ENCODE data around the gene KIAA2012.

Gene KIAA2012

DNA sequence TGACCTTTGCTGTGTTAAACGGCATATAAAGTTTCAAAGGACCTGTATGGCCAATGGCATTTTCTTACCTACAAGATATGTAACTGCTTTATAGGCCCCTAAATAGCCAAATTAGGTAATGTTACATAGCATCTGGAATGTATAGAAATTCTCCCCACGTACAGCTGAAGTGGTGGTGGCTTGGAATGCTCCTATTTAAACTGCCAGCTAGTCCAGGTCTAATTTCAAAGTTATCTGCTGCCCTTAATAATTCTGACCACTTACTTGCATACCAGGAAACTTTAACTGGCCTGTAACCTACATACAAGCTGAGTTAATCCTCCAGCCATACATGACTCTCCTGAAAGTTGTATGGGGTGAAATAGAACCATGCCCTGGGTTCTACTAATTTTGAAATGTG is 1.3 kb downstream of the KIAA2012 start:
- DNase-seq (ENCODE audit: extremely low read depth in 1 of 2, low read depth in 1 of 2) = no peak

DNA sequence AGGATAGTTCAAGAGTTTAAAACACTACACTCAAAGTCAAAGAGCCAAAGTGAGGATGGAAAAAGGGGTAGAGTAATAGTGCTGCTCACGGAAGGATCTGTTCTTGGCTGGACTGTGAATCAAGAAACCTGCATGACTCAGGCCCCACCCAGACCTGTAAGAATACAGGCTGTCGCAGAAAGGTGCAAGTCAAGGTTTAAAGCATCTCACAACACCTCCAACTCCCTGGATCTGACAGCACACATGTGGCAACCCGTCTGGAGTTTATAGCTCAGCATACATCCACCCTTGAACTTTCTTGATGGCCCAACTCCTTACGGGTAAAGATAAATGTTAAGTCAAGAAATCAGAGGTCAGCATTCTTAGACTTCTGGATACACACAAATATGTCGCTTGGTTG is 6.3 kb downstream of the KIAA2012 start:
- no peak for DNase-seq (ENCODE audit: extremely low read depth in 1 of 2, low read depth in 1 of 2)

DNA sequence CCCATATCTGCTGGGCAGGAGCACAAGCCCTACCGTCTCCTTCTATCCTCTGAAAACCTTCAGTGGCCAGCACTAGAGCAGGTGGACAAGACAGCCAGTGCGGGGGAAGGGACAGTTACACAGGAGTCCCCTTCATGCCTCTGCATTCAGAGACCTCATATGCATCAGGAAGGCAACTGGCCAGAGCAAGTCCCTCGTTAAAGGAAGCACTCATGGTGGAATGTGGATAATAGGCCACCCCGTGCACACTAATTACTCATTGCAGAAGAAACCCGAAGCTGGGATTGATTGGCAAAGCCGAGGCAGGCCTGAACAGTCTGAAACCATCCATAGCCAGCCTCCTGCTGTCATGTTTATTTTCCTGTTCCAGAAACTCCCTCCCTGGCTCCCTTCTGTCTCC is 11.2 kb downstream of the KIAA2012 start:
- no peak for DNase-seq (ENCODE audit: extremely low read depth in 1 of 2, low read depth in 1 of 2)

DNA sequence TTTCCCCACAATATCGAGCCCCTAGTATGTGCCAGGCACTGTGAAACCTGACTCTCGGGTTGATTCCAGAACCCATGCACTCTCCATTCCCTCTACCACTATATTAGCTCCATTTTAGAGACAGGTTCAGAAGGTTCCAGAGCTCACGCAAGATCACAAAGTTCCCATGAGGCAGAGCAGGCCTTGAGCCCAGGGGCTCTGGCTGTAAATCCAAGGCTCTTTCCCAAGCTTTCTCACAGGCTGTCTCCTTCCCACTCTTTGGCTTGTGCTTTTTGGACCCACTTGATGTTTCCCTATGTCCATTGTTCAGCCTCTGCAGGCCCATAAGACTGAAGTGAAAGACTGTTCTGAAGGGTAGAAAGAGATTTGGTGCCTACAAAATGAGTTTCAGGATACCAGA is 15.7 kb downstream of the KIAA2012 start:
- DNase-seq (ENCODE audit: extremely low read depth in 1 of 2, low read depth in 1 of 2) = no peak

DNA sequence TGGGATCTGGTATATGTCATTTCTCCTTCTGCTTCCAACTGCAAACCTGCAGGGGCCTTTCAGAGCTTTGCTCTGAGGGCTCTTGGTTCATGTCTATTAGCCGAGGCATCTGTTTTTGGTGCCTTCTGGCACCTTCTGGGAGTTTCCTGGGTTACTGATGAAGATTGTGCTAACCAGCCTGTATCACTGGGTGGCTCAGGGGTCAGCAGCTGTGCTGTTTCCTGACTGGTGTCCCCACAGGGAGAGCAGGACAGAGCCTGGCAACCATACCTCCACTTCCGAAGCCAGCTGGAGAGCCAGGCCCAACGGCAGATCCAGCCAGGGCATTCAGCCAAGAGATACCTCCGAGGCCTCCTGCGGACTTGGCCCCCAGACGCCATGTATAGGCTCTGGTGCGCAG is 17.5 kb downstream of the KIAA2012 start:
- no peak for DNase-seq (ENCODE audit: extremely low read depth in 1 of 2, low read depth in 1 of 2)

DNA sequence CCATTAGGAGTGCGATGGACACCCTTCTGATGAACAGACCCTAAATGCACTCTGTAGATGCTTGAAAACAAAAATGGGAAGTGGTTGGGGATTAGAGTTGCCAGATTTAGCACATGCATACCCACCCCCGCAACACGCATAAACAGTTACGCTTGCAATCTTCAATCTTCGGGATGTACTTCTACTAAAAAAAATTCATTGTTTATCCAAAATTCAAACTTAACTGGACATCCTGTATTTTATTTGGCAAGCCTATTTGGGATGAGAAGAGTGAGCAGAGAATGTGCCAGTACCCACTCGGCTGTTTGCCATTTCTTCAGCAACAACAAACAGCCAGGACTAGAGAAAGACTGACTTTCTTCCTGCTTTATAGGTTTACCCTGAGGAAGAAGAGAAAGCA is 18.4 kb downstream of the KIAA2012 start:
- no peak for DNase-seq (ENCODE audit: extremely low read depth in 1 of 2, low read depth in 1 of 2)

DNA sequence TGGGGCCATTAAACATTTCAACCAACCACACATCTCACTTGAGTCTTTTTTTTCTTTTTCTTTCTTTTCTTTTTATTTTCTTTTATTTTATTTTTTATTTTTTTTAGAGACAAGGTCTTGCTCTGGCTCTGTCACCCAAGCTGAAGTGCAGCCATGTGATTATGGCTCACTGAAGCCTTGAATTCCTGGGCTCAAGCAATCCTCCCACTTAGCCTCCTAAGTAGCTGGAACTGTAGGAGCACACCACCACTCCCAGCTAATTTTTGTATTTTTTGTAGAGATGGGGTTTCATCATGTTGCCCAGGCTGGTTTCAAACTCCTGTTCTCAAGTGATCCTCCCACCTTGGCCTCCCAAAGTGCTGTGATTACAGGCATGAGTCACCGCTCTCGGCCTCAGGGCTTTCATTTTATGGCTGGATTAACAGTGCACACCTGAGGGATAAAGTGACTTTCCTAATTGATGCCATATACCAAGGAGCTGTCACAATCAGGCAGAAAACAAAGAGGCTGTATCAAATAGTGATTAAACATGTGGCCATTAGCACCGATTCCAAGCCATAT is 21.5 kb downstream of the KIAA2012 start:
- no peak for DNase-seq (ENCODE audit: extremely low read depth in 1 of 2, low read depth in 1 of 2)

DNA sequence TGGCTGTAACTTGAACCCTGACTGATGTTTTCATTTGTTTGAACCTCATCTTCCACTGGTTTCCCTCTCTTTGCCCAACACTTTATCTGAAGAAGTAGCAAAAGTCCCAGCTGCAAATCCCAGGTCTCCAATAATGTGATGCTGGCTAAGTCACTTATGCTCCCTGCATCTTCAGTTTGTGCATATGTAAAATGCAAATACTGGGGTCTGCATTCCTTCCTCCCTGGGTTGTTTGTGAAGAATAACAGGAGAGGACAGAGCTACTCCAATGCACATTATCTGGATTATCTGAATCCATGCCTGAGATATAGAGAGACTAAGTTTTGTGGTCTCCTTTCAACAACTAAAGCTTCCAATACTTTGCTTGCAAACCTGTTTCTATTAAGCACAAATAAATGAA is 22.2 kb downstream of the KIAA2012 start:
- no peak for DNase-seq (ENCODE audit: extremely low read depth in 1 of 2, low read depth in 1 of 2)

DNA sequence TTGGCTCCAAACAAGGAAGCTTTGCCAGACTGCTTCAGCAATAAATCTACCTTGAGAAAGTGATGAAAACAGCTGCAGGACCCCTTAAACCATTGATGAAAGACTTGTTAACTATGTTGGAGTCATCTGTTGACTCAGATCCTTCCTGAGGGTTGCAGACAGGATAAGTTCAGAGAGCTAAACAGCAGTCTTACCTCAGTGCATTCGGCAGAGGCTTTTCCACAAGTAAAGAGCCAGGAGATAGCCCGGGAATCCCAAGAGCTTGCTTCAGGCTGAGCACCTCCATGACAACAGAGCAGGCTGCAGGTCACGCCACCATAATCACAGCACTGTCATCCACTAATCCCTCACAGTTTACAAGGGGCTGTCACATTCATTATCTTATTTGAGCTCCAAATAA is 23.7 kb downstream of the KIAA2012 start:
- no peak for DNase-seq (ENCODE audit: extremely low read depth in 1 of 2, low read depth in 1 of 2)

DNA sequence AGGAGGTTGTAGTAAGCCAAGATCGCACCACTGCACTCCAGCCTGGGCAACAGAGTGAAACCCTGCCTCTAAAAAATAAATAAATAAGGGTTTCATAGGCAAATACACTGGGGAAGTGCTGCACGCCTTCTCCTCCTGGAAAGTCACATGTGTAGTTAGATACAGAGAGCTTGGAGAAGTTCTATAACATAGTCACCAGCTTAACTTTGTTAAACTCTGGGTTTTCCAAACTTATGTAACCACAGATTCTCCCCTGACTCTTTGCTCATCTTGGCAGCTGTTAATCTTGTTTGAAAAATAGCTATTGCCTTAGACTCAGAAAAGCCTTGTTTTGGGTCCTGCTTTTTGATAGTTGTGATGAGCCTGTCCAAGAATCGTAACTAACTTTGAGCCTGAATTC is 25.2 kb downstream of the KIAA2012 start:
- DNase-seq (ENCODE audit: extremely low read depth in 1 of 2, low read depth in 1 of 2) = no peak

DNA sequence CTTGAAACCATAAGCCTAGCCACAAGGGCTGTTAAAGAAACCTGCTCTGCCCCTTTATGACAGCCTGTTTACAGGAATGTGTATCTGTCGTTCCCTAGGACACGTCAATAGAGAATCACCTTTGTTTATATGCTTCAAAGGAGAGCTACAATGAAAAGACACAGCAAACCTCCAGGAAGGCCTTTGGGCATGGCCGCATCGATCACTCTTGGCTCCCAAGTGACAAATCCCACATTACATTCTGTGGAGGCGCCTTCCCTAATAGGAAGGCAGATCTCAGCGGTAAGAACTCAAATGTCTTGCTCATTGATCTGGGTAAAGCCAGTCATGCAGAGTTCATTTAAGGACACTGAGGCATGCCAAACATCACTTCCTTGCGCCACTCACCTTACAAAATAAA is 26.5 kb downstream of the KIAA2012 start:
- no peak for DNase-seq (ENCODE audit: extremely low read depth in 1 of 2, low read depth in 1 of 2)

DNA sequence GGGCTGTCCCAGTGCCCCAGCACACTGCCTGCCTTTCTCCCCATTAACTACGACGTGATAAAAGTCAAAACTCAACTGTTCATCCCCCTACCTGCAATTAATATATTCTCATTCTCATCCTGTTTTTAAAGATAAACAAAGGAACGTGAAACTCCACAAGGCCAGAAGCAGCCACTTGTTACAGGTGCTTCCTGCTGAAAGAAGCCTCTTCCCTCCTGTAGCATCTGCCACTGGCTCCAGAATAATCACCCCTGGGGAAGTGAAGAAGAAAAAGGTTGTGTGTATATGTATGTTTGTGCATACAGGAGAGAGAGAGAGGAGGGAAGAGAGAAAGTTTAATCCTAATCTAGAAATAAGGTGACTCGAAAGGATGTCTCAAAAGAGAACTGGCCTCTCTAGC is 27.1 kb downstream of the KIAA2012 start:
- no peak for DNase-seq (ENCODE audit: extremely low read depth in 1 of 2, low read depth in 1 of 2)

DNA sequence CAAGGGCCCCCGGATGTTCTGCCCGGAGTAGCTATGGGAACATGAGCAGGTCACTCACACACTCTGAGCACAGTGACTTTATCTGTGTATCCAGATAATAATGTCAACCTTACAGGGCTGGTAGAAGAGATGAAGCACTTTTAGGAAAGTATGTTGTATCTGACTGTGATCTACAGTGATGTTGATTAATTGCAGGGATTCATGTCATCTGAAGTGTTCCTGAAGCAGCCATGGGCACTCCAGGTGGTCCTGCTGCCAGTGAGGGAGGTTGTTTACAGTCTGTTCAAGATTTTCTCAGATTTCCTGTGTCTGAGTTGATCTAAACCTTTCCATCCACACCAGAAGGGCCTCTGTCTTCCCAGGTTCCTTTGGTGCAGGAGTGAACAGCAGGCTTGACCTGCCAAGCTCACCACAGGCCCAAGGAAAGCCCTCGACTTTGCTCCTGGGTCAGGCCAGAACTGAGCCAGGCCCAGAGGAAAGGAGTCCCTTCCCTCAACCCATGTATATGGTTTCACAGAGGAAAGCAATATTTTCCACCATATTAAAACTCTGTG is 28.0 kb downstream of the KIAA2012 start:
- no peak for DNase-seq (ENCODE audit: extremely low read depth in 1 of 2, low read depth in 1 of 2)

DNA sequence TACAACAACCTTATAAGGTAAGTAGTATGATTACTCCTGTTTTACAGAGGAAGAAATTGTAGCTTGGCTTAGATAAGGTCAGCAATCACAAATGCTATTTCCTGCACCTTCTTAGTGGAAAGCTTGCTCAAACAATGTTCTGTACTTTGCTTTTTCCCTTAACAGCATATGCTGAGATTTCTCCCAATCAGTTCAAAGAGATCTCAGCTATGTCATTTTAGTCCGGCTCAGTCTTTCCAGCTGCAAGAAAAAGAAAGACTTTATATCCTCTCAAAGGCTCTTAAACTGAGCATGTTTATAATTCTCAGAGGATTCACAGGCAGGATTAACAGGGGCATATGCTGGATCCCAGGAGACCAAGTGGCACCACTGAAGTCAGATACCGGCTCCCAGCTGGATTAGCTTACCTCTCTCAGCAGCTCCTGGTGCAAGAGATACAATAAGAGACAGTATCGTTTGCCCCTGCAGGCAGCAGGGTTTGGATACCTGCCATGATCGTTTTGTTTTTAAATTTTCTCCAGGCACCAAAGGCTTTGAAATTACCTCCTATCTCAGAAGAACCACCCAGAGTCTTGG is 29.5 kb downstream of the KIAA2012 start:
- no peak for DNase-seq (ENCODE audit: extremely low read depth in 1 of 2, low read depth in 1 of 2)

DNA sequence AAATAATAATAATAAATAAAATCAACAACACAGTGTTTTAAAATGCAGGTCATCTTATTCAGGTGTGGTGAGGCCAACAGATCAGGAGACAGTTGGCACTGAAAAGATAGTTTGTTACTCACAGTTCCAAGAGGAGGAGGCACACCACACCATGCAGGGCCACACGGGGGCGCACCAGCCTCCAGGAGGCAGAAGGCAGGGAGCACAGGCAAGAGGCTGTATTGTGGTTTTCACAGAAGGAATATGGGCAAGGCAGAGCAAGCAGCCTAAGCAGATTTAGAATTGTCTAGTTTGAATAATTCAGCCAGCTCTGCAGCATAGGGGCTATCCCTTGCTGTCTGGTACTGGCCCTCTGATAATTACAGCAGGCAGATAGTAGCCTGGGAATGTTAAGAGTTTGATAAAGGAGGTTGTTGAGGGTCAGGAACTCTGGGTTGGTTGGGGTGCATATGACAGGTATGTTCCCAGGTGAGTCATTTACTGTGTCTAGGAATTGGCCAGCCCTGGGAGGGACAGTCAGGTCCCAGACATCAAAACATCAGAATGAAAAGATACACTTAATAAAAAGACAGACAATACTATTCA is 31.3 kb downstream of the KIAA2012 start:
- DNase-seq (ENCODE audit: extremely low read depth in 1 of 2, low read depth in 1 of 2) = no peak

DNA sequence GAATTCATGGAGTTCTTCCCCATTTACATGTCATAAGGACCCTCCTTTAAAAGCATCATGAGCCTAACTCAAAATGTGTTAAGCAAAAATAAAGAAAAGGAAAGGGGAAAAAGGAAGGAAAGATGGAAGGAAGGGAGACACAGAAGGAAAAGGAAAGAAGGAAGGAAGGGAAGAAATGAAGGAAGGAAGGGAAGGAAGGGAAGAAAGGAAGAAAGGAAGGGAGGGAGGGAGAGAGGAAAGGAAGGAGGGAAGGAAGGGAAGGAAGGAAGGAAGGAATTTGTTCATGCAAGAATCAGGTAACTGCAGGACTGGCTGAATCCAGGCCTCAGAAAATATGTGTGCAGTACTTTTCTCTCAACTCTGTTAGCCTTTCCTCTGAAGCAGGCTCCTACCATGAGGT is 32.0 kb downstream of the KIAA2012 start:
- no peak for DNase-seq (ENCODE audit: extremely low read depth in 1 of 2, low read depth in 1 of 2)

DNA sequence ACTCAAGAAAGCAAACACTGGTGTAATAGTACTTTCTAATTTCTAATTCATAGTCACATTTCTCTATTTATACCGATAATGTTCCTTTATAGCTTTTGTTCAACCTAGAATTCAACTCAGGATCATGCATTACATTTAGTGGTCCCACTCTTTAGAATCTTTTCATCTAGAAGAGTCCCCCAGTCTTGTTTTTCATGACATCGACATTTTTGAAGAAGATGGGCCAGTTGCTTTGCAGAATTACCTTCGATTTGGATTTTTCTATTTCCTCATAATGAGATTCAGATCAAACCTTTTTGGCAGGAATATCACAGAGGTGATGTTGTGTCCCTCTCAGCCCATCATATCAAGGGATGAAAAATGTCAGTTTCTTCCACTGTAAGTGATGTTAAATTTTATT is 35.3 kb downstream of the KIAA2012 start:
- DNase-seq (ENCODE audit: extremely low read depth in 1 of 2, low read depth in 1 of 2) = no peak

DNA sequence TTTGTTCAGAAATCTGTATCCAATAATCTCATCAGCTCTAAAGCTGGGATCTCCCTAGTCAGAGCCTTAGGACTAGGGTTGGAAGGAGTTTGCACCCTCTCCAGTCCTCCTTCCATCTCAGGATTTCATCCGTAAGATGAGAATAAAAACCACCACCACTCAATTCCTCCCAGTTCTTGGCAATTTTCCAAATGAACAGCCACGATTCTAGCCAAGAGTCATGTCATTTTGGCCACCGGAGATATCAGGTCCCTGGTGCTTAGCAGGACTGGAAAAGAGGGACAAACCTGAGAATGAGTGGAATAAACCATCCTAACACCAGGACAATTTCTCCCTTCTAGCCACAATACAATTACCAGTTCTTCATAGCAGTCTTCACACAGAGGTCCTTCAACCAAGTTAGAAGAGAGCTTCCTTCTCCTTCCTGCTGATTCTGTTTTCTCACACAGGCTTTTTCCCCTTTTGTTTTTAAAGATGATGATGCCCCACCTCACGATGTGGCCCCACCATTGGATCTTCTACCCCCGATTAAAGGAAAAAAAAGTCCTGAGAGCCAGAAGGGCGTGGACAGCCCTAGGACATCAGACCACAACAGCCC is 36.2 kb downstream of the KIAA2012 start:
- DNase-seq (ENCODE audit: extremely low read depth in 1 of 2, low read depth in 1 of 2) = no peak

DNA sequence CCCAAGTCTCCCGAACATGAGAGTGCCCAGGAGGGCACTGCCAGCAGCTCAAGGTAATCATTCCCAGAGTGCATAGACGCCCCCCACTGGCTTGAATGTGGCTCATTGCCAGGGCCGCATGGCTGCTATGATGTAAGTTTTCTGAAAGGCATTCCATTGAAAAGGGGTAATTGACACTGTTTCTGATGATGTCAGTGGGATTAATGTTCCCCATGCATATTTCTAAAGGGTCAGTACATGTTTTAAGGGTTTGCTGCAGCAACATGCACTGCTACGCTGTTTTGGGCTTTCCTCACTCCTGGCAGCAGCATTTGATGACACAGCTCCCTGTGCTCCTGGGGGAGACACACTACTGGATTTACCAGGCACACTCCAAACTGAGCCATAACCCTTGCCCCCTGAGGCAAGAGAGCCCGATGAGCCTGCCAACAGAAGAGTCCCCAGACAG is 36.7 kb downstream of the KIAA2012 start:
- DNase-seq (ENCODE audit: extremely low read depth in 1 of 2, low read depth in 1 of 2) = no peak

DNA sequence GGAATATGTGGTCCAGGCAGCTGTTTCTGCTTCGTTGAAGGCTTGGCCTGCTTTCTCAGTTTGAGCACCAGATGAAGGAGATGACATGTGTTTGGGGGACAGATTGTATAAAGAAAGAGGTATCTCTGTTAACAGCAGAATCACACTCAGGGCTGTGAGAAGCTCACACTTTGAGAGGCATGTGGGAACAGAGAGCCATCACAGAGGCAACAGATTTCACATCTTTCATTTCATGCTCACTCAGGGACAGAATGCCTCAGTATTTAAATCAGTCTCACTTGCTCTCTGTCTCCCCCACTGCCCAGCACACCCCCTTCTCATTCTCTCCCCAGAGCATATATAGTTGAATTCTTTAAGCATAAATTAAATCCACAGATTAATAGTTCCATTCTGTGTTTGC is 37.4 kb downstream of the KIAA2012 start:
- no peak for DNase-seq (ENCODE audit: extremely low read depth in 1 of 2, low read depth in 1 of 2)

DNA sequence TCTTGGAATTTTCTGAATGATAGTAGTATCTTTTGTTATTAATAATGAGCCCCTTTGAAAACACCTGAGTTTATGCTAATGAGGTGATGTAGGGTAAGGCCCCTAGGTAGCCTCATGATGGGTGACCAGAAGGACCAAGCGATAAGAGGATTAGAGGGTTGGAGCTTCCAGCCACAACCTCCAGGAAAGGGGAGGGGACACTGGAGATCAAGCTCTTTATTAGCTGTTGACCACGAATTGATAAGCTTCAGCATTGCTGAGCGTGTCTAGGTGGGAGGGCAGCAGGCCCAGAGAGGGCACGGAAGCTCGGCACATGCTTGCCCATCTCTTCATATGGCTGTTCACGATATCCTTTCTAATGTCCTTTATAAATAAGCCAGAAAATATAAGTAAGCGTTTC is 39.0 kb downstream of the KIAA2012 start:
- no peak for DNase-seq (ENCODE audit: extremely low read depth in 1 of 2, low read depth in 1 of 2)

DNA sequence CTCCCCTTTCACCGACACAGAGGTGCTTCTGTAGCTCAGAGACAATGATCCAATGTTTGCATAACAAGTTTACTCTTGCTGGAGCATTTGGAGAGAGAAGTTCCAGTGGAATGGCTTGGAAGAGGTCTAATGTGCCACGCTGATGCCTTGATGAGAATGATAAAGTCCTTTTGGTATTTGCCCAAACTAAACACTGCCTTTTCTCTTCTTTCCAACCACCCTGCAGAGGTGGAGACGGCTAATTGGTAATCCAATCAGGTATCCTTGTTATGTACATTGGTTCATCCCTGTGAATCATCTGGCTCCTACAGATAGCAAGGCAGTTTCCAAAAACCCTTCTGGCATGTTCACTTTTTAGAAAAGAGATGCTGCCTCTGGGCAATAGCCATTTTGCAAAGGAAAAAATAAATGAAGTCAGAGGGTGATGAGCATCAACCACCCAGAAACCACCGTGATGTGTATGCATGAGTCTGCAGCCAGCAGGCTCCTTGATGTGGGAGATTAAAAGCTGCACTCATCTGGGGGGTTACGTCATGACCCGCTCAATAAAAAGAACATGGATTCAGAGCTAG is 40.6 kb downstream of the KIAA2012 start:
- DNase-seq (ENCODE audit: extremely low read depth in 1 of 2, low read depth in 1 of 2) = no peak
